Mucosa of descending colon (tissue), 3 donors: Measurements from ENCODE around the gene PTPRN2. TPM values are rescaled to one million over a fixed set of nuclear protein-coding genes. Genes with fewer than 3 reads are reported as not detected.

Source experiments
- ATAC-seq: fragments of 200-7000 bp; cut with Tn5 transposase; one replicate; pipeline ENCODE4 v1.9.1; 2020; ENCODE audit warnings: mild to moderate bottlenecking, moderate library complexity
- DNase-seq, 3 donors: peaks; one replicate each; pipeline ENCODE4 v3.0.0-alpha.2; 2020
- H3K36me3 ChIP-seq: fragments of 200-600 bp; one replicate; pipeline ENCODE4 v1.8.0; 2021; ENCODE audit warnings: low read depth, mild to moderate bottlenecking
- H3K4me1 ChIP-seq: fragments of 200-600 bp; one replicate; pipeline ENCODE4 v1.8.0; 2021; ENCODE audit warnings: low read depth, mild to moderate bottlenecking
- H3K4me3 ChIP-seq: fragments of 200-600 bp; one replicate; pipeline ENCODE4 v1.8.0; 2021; ENCODE audit warnings: mild to moderate bottlenecking
- H3K9me3 ChIP-seq: fragments of 200-600 bp; one replicate; pipeline ENCODE4 v1.8.0; 2021; ENCODE audit warnings: mild to moderate bottlenecking
- intact Hi-C, 2 donors: fragments of 100-400 bp; cut with DNase I in 1 of 2; cut with micrococcal nuclease in 1 of 2; formaldehyde crosslinking; loops; one replicate each; pipeline versions ENCODE4 v1.11.0 to v1.11.1; 2022; cut with DNase I, micrococcal nuclease
- total RNA-seq, 3 donors: library from RNA; stranded (reverse); fragmentation: NEBNext Ultra II Directional in 2 of 3; extraction: Animal tissue kit (Norgen Biotek cat#: 25700) in 2 of 3; gene quantifications; one replicate each; pipeline versions ENCODE4 v1.2.1 to v1.2.4, GENCODE V29; 2021 to 2023
- TF ChIP-seq, protein P1 (sequence below): fragments of 200-600 bp; IDR thresholded peaks from one replicate; pipeline ENCODE4 v1.8.0; 2022; ENCODE audit warnings: antibody characterized with exemption, mild to moderate bottlenecking
- donor health status: DM: no; HTN: no; CAD: no; lungs with moderate emphysema.
- donor health status: DM: no; HTN: no; CAD: no.
- donor health status: DM: no; HTN: yes; CAD: no.

The PTPRN2 gene
- total RNA-seq, 3 donors from 2014 or later, result 12.5 to 28.0 (median 26.2) TPM

DNA sequence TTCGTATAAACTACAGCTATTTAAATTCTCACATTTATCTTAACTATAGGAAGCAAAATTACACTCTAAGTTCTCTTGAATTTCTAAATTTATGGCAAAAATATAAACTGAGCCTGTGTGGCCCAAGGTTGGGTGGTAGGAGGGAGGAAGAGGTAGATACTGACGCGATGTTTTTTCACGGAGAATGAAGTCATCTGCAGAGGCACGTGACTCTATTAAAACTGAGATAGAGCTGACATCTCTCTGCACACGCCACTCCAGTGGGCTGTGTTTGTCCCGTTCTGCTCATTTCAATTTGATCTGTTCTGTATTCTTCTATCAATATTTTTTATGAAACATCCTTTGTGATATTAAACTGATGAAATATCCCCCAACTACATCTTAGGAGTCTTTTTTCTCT, 964.1 kb downstream of the PTPRN2 start:
- no peak for DNase-seq

DNA sequence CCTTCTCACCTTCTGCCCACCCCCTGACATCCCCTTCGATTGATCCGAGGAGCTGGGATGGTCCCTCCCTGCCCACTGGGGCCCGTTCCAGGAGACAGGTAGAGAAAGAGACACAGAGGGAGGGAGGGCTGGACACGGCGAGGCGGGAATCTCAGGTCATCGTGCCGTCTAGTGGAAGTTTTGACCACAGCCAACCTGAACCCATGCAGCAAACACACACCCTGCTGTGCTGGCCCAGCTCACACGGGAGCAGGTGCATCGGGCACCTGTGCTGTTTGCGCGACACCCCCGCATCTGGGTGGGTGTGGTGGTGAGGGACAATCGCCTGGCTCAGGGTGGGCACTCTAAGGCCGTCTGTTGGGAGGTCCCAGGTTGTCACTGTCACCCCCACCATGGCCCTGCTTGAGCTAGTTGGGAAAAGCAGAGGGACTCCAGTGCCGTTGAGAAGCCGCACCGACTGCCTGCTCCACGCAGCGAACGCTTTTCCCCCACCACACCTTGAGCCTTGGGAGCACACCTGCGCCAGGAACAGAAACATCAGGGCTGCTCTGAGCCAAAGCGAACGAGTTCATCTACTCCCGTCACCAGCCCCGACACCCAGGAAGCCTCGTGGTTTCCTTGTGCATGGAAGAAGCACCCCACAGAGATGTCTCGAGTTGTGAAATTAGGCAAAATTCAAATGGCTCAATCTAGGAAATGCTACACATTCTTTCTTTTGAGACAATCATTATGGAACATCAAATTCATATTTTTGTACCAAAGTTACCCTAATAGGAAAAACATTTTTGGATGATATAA, 965.0 kb downstream of the PTPRN2 start:
- TF ChIP-seq, protein P1, sequence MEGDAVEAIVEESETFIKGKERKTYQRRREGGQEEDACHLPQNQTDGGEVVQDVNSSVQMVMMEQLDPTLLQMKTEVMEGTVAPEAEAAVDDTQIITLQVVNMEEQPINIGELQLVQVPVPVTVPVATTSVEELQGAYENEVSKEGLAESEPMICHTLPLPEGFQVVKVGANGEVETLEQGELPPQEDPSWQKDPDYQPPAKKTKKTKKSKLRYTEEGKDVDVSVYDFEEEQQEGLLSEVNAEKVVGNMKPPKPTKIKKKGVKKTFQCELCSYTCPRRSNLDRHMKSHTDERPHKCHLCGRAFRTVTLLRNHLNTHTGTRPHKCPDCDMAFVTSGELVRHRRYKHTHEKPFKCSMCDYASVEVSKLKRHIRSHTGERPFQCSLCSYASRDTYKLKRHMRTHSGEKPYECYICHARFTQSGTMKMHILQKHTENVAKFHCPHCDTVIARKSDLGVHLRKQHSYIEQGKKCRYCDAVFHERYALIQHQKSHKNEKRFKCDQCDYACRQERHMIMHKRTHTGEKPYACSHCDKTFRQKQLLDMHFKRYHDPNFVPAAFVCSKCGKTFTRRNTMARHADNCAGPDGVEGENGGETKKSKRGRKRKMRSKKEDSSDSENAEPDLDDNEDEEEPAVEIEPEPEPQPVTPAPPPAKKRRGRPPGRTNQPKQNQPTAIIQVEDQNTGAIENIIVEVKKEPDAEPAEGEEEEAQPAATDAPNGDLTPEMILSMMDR, result no peak
- ATAC-seq, result no peak
- DNase-seq, result no peak

More for the DNA sequence above, 964.1 kb downstream of the PTPRN2 start:
- TF ChIP-seq, protein P1, result no peak
- intact Hi-C loops, result no loop called here
- no peak overlapping the region for H3K4me3 ChIP-seq
- no peaks in the 10 kb centered on the region for H3K9me3 ChIP-seq
- no peaks in the 10 kb centered on the region for H3K4me1 ChIP-seq
- ATAC-seq, result no peak
- H3K36me3 ChIP-seq, result no peaks in the 10 kb centered on the region

DNA sequence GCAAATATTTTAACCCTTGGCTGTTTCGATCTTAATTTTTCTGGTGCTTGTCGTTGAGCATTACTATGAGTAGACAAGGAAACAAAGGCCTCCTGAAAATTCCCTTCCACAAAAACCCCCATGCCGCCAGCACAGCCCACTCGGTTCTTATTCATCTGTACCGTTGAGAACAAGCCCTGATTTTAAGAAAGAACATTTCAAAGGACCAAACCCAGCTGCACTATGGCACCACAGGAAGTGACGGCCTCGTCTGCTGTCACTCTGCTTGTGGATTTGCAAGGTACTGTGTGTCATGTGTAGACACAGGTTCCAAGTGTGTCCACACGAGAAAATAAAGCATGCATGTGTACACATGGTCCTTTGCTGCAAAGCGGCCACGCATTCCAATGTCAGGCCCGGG, 965.6 kb downstream of the PTPRN2 start:
- Histone ChIP-seq H3K4me1 (no peaks in the 10 kb centered on the region), H3K9me3 (no peaks in the 10 kb centered on the region)
- TF ChIP-seq, protein P1, result no peak

More for the DNA sequence above, 965.0 kb downstream of the PTPRN2 start:
- no peaks in the 10 kb centered on the region for H3K4me1 ChIP-seq
- H3K4me3 ChIP-seq, result no peak overlapping the region
- H3K9me3 ChIP-seq, result no peaks in the 10 kb centered on the region
- intact Hi-C loops, result no loop called here
- H3K36me3 ChIP-seq, result no peaks in the 10 kb centered on the region

DNA sequence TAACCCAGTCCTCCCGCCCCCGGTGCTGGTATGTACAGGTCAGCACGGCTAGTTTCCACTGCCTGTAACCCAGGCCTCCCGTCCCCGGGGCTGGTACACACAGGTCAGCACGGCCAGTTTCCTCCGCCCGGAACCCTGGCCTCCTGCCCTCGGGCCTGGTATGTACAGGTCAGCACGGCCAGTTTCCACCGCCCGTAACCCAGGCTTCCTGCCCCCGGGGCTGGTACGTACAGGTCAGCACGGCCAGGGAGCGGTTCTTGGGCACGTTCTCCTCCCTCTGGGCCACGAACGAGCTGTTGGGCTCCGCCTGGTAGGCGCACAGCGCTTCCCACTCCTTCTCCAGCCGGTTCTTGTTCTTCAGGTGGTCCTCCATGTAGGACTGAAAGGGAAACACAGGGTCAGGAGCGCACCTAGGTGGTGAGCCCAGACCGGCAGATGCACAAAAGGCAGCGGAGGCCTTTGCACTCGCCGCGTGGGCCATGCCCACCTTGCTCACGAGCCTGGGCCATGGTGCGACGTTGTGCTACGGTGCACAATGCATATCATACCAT, 966.4 kb downstream of the PTPRN2 start:
- Histone ChIP-seq H3K4me3 (no peak overlapping the region), H3K36me3 (no peaks in the 10 kb centered on the region), H3K9me3 (no peaks in the 10 kb centered on the region), H3K4me1 (no peaks in the 10 kb centered on the region)
- DNase-seq (no peak), ATAC-seq (no peak)
- TF ChIP-seq, protein P1, result no peak
- intact Hi-C loops, result no loop called here

More for the DNA sequence above, 965.6 kb downstream of the PTPRN2 start:
- intact Hi-C loops, result no loop called here
- no peaks in the 10 kb centered on the region for H3K36me3 ChIP-seq
- ATAC-seq (no peak), DNase-seq (no peak)
- H3K4me3 ChIP-seq, result no peak overlapping the region

DNA sequence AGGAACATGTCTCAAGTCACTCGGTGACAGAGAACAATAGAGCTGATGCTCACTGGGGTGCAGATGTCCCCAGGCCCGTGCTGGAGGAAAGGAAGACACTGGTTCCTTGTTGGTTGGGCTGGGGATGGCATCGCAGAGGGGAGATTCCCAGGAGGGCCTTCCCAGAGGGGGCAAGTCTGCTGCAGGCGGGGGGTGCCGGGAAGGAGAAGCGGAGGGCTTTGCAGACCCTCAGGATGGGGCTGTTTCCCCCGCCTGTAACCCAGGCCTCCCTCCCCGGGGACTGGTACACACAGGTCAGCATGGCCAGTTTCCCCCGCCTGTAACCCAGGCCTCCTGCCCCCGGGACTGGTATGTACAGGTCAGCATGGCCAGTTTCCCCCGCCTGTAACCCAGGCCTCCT, 967.0 kb downstream of the PTPRN2 start:
- DNase-seq (no peak), ATAC-seq (no peak)
- Histone ChIP-seq H3K36me3 (no peaks in the 10 kb centered on the region), H3K4me1 (no peaks in the 10 kb centered on the region), H3K9me3 (no peaks in the 10 kb centered on the region), H3K4me3 (no peak overlapping the region)
- TF ChIP-seq, protein P1, result no peak
- intact Hi-C loops, result no loop called here
